Type B pancreatic cell (in vitro differentiated cells): Measurements from ENCODE around the gene ALG5. TPM values are rescaled to one million over a fixed set of nuclear protein-coding genes. Genes with fewer than 3 reads are reported as not detected.

Experiments used
- DNase-seq: peaks from one replicate; pipeline ENCODE4 v3.0.0; 2021; ENCODE audit warnings: mixed read lengths; ENCODE audit not compliant: unreplicated experiment; ENCODE audit errors: extremely low spot score
- H3K27ac Mint-ChIP-seq: 2 replicates; pipeline ENCODE4 v1.8.0; 2021; ENCODE audit warnings: mild to moderate bottlenecking, mixed read lengths
- H3K27me3 Mint-ChIP-seq: 2 replicates; pipeline ENCODE4 v1.8.0; 2021; ENCODE audit warnings: mixed read lengths
- H3K36me3 Mint-ChIP-seq: 2 replicates; pipeline ENCODE4 v1.8.0; 2021; ENCODE audit warnings: mixed read lengths
- H3K4me1 Mint-ChIP-seq: one replicate; pipeline ENCODE4 v1.8.0; 2021; ENCODE audit warnings: mixed read lengths; ENCODE audit not compliant: unreplicated experiment
- H3K4me3 Mint-ChIP-seq: 2 replicates; pipeline ENCODE4 v1.8.0; 2021; ENCODE audit warnings: mild to moderate bottlenecking, mixed read lengths
- H3K9me3 Mint-ChIP-seq: 2 replicates; pipeline ENCODE4 v1.8.0; 2021; ENCODE audit warnings: mixed read lengths
- total RNA-seq: library from RNA; stranded (reverse); gene quantifications from 2 replicates; pipeline ENCODE4 v1.2.1, GENCODE V29; 2021; ENCODE audit warnings: low replicate concordance
- TF ChIP-seq, protein P1 (sequence below): fragments of 200-600 bp; sonication (generic); conservative IDR thresholded peaks from 2 replicates; pipeline ENCODE4 v1.5.0; 2021; ENCODE audit warnings: antibody characterized with exemption, mild to moderate bottlenecking

ALG5 gene
- total RNA-seq, 1 donor from 2014 or later = 36.2 TPM

DNA sequence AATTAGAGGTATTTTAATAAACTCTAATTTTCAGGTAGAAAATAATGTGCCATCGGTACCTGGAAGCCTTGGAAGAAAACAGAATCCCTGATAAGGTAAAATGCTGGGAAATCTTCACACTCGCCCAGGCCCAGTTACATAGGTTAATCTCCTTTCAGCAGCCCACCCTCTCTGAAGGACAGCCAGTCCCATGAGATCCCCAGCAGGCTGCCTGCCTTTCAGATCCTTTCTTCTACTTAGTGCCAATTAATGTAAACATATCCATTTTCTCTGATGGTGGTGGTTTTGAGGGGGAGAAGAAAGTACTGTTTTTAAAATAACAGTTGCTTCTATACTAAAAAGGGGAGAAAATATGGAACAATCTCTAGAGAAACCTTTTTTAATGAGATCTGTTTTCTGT is 91.3 kb downstream of the ALG5 start:
- no peak overlapping the region for H3K27ac Mint-ChIP-seq

DNA sequence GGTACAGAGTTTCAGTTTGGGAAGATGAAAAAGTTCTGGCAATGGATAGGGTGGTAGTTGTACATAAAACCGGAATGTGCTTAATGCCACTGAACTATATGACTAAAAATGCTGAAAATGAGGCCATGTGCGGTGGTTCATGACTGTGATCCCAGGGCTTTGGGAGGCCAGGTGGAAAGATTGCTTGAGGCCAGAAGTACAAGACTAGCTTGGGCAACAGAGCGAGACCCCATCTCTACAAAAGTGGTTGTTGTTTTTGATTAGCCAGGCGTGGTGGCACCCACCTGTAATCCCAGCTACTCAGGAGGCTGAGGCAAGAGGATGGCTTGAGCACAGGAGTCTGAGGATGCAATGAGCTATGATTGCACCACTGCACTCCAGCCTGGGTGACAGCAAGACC is 91.9 kb downstream of the ALG5 start:
- DNase-seq = no peak
- TF ChIP-seq, protein P1, sequence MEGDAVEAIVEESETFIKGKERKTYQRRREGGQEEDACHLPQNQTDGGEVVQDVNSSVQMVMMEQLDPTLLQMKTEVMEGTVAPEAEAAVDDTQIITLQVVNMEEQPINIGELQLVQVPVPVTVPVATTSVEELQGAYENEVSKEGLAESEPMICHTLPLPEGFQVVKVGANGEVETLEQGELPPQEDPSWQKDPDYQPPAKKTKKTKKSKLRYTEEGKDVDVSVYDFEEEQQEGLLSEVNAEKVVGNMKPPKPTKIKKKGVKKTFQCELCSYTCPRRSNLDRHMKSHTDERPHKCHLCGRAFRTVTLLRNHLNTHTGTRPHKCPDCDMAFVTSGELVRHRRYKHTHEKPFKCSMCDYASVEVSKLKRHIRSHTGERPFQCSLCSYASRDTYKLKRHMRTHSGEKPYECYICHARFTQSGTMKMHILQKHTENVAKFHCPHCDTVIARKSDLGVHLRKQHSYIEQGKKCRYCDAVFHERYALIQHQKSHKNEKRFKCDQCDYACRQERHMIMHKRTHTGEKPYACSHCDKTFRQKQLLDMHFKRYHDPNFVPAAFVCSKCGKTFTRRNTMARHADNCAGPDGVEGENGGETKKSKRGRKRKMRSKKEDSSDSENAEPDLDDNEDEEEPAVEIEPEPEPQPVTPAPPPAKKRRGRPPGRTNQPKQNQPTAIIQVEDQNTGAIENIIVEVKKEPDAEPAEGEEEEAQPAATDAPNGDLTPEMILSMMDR = no peak
- H3K27ac Mint-ChIP-seq = no peak overlapping the region
- H3K4me3 Mint-ChIP-seq = no peak overlapping the region
- no peaks in the 10 kb centered on the region for H3K27me3 Mint-ChIP-seq
- H3K36me3 Mint-ChIP-seq = no peaks in the 10 kb centered on the region
- H3K9me3 Mint-ChIP-seq = no peaks in the 10 kb centered on the region
- H3K4me1 Mint-ChIP-seq = peaks cover 20% of the 10 kb centered on the region

More for the DNA sequence above, 91.3 kb downstream of the ALG5 start:
- no peak overlapping the region for H3K4me3 Mint-ChIP-seq
- H3K9me3 Mint-ChIP-seq = no peaks in the 10 kb centered on the region
- TF ChIP-seq, protein P1 = no peak
- H3K4me1 Mint-ChIP-seq = peaks cover 20% of the 10 kb centered on the region
- H3K36me3 Mint-ChIP-seq = no peaks in the 10 kb centered on the region
- DNase-seq = no peak
- no peaks in the 10 kb centered on the region for H3K27me3 Mint-ChIP-seq

DNA sequence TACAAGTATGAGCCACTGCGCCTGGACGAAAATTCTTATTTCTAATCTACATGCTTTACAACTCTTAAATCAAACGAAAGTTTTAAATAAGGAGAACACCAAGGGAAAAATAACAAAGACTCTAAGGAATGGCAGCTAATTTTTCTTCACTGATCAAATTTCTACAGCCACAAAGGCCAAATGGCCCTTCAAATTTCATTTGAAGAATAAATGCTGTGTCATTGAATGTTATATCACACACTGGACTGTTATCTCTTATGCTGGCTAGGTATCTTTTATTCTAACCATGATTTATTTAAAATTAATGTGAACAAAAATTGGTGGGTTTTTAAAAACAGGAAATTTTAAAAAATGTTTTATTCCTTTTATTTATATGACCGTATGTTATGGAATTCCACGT is 93.2 kb downstream of the ALG5 start:
- DNase-seq = no peak
- Mint-ChIP-seq H3K36me3 (peaks cover 8% of the 10 kb centered on the region), H3K9me3 (peaks cover 6% of the 10 kb centered on the region), H3K27me3 (no peaks in the 10 kb centered on the region), H3K27ac (no peak overlapping the region), H3K4me1 (peaks cover 20% of the 10 kb centered on the region), H3K4me3 (no peak overlapping the region)
- TF ChIP-seq, protein P1 = no peak

DNA sequence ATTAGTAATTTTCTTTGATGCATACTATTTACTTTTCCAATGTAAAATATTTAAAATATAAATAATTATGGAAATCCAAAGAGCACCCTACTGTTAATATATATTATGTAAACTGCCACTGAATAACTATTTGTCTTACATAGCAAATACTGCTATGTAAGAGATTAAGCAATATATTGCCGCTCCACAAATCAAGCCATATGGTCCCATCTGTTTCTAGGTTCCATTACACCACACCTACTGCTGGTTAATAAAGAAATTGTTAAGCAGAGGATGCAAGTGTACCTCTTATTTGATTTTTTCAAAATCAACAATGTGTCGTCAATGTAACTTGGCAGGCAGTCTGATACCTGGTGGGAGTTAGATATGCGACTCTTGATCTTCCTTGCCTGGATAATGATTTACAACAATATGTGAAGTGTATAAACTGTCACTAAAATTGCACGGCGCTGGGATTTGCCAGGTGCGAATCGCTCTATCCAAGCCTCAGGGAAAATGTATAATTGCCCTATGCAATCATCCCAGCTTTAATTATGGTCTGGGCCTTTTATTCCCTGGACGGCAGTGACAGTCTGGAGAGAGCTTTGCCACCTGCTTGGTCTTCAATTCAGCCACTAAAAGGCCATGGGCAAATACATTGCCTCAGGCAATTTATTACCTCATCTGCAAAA is 95.1 kb downstream of the ALG5 start:
- Mint-ChIP-seq H3K27ac (no peak overlapping the region), H3K4me3 (no peak overlapping the region), H3K27me3 (no peaks in the 10 kb centered on the region), H3K4me1 (peaks cover 20% of the 10 kb centered on the region), H3K36me3 (peaks cover 14% of the 10 kb centered on the region), H3K9me3 (peaks cover 6% of the 10 kb centered on the region)
- TF ChIP-seq, protein P1 = no peak
- DNase-seq = no peak

Other genes starting within 250 kb of the ALG5 start
- 7.8 and 10.5 TPM in 2 replicates for gene RFXAP, start 180.1 kb downstream of the ALG5 start, total RNA-seq
- gene SMAD9, start 79.1 kb downstream of the ALG5 start, total RNA-seq = 12.2 and 19.7 TPM in 2 replicates
- 55.7 and 64.7 TPM in 2 replicates for gene EXOSC8, start 1.4 kb upstream of the ALG5 start, total RNA-seq
- gene SUPT20H, start 60.3 kb upstream of the ALG5 start, total RNA-seq = 69.9 and 91.0 TPM in 2 replicates
- not detected in 2 replicates for gene CSNK1A1L, start 106.3 kb upstream of the ALG5 start, total RNA-seq